ENCODE data around the gene DENND4A. TPM values are rescaled to one million over a fixed set of nuclear protein-coding genes. Genes with fewer than 3 reads are reported as not detected.

DENND4A gene
- total and polyA plus RNA-seq, 2 experiments from 2014 or later, result 5.6 to 10.9 TPM

DNA sequence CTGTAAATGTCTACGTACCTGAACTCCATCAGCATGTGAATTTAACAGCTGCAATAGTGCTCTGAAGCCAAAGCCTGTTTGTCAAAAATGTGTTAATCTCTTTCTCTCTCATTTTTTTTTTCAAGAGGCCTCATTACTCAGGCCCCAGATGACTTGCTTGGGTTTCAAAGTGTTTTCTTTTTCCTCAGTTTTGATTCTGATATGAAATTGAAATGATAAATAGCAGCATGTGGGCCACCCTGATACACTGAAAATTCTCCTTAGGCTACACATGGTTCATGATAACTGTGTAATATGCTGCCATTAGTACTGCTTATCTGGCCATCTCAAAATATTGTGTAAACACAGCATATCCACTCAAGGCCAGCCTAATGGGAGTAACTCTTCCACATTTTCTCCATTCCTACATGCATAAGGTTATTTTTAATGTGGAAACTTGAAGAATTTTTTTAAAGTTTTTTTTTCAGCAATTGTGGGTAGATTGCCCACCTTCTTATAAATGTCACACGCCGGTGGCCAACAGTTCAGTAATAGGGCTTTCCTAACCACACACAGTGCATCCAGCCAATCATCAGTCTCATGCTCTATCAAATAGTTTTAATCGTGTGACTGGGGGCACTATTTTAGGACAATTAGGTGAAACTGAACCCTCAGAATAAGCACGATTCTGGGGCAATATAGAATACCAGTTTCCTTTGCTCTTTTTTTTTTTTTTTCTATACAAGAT lies 13.1 kb upstream of the DENND4A start:
- H3K9me3 ChIP-seq (ENCODE audit: low read depth), result no peaks in the 10 kb centered on the region
- DNase-seq, result no peak

DNA sequence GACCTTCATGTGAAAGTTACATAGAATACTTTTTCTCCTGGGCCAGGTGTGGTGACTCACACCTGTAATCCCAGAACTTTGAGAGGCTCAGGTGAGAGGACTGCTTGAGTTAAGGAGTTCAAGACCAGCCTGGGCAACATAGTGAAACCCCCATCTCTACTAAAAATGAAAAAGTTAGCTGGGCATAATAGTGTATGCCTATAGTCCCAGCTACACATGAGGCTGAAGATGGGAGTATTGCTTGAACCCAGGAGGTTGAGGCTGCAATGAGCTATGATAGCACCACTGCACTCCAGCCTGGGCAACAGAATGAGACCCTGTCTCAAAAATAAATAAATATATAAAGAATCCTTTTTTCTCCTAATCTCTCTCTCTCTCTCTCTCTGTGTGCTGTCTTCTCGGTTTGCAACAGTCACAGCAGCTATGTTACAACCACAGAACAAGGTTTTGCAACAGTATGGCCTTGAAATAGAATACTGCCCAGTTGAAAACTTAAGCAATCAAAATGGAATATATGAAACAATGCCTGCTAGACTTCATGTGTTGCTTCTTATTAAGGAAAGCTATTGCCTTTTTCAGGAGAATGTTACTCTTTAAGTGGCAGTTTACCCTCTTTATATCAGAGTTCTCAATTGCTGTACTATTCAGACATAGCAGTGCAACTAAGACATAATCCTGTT lies 12.3 kb upstream of the DENND4A start:
- peak; percentile 61 for DNase-seq
- WGBS, 2 experiments (ENCODE audit: low coverage in 1 of 2, low lambda C conversion rate in 2 of 2, missing lambda C conversion rate in 2 of 2), result 53 to 94% methylated on average over 1 of the region's 1 CpG
- no peak overlapping the region for H2AFZ ChIP-seq

More for the DNA sequence above, 13.1 kb upstream of the DENND4A start:
- Histone ChIP-seq H3F3A (ENCODE audit: insufficient read depth) (no peaks in the 10 kb centered on the region), H3K36me3 (ENCODE audit: low read depth) (no peaks in the 10 kb centered on the region), H4K20me1 (ENCODE audit: insufficient read depth) (no peaks in the 10 kb centered on the region), H3K27me3 (replicated peaks; ENCODE audit: insufficient read depth) (no peaks in the 10 kb centered on the region), H3K79me2 (ENCODE audit: insufficient read depth) (no peaks in the 10 kb centered on the region), H3K9me2 (ENCODE audit: insufficient read depth) (no peaks in the 10 kb centered on the region), H3K27ac (no peak overlapping the region), H3K4me3 (no peak overlapping the region), H3K4me2 (ENCODE audit: unreplicated experiment) (no peak overlapping the region), H3K4me1 (ENCODE audit: insufficient read depth) (no peaks in the 10 kb centered on the region), H3K9ac (no peak overlapping the region), H2AFZ (no peak overlapping the region)
- WGBS, 2 experiments (ENCODE audit: low coverage in 1 of 2, low lambda C conversion rate in 2 of 2, missing lambda C conversion rate in 2 of 2), result 84 to 88% methylated on average over 5 of the region's 5 CpGs
- in situ Hi-C loops (cut with MboI), result no loop called here
- TF ChIP-seq EZH2 (IDR thresholded peaks at IDR 0.05; ENCODE audit: insufficient read depth, poor library complexity, severe bottlenecking) (no peak), EZH2phosphoT487 (IDR thresholded peaks at IDR 0.05; ENCODE audit: insufficient read depth, low read depth) (no peak)

DNA sequence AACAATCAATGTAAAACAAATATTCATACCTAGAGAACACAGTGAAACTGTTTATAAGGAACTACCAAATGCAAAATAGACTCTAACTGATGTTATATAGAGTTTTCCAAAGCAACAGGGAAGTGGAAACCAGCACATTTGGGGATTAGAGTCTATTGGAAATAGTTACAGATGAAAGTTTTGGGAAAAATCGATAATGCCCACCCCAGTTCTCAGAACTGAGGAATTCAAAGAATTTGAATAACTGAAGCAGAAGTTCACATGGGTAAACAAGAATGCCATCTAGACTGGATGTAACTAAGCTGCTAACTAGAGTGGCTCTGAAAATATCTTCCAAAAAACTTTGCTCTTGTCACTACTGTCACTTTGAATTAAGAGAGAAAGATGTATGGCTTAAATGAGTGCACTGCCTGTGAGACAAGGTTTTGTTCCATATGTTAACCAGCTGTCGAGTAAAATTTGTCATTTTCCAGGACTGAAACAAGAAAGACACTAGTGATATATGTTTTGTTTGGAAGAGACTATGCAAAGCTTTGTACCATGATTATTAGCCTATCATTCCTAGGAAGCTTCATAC lies 9.2 kb upstream of the DENND4A start:
- in situ Hi-C loops (cut with MboI), result no loop called here

More for the DNA sequence above, 12.3 kb upstream of the DENND4A start:
- H3K4me1 ChIP-seq (ENCODE audit: insufficient read depth), result no peaks in the 10 kb centered on the region
- H3K36me3 ChIP-seq (ENCODE audit: low read depth), result no peaks in the 10 kb centered on the region
- TF ChIP-seq EZH2phosphoT487 (IDR thresholded peaks at IDR 0.05; ENCODE audit: insufficient read depth, low read depth), result no peak
- no peak for TF ChIP-seq EZH2 (IDR thresholded peaks at IDR 0.05; ENCODE audit: insufficient read depth, poor library complexity, severe bottlenecking)
- H3K79me2 ChIP-seq (ENCODE audit: insufficient read depth), result no peaks in the 10 kb centered on the region
- no peaks in the 10 kb centered on the region for H3K9me2 ChIP-seq (ENCODE audit: insufficient read depth)
- H3K27me3 ChIP-seq (replicated peaks; ENCODE audit: insufficient read depth), result no peaks in the 10 kb centered on the region
- H3K27ac ChIP-seq, result no peak overlapping the region
- H3K4me3 ChIP-seq, result no peak overlapping the region
- in situ Hi-C loops (cut with MboI), result no loop called here
- H3F3A ChIP-seq (ENCODE audit: insufficient read depth), result no peaks in the 10 kb centered on the region
- H3K9ac ChIP-seq, result no peak overlapping the region
- no peaks in the 10 kb centered on the region for H3K9me3 ChIP-seq (ENCODE audit: low read depth)
- no peak overlapping the region for H3K4me2 ChIP-seq (ENCODE audit: unreplicated experiment)
- no peaks in the 10 kb centered on the region for H4K20me1 ChIP-seq (ENCODE audit: insufficient read depth)

DNA sequence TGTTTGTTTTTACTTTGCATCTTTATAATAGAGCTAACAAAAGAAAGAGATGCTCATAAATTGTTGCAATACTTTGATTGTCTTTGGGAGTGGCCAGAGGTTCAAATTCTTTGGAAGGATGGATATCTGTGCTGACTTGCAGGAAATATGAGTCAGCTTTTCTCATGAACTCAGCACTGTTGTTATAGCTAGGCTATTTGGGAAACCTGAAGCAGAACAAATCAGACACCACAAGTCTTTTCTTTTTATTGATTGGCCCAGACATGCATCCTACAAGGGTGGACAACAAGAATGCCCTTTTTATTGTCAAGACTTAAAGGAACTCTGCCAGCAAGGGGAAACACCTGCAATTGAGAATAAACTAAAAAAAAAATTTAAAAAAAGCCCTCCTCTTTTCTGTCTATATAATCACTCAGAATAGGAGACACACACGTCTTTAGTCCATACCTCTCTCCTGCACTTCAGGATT lies 4.6 kb upstream of the DENND4A start:
- H3K27me3 ChIP-seq (replicated peaks; ENCODE audit: insufficient read depth), result no peaks in the 10 kb centered on the region
- H3K9ac ChIP-seq, result 0 out of 2 replicates have a peak overlapping the region, but pooled peaks have one; percentile 22
- H3K4me2 ChIP-seq (ENCODE audit: unreplicated experiment), result peak overlapping the region; percentile 56
- no peak overlapping the region for H2AFZ ChIP-seq
- 90 to 92% methylated on average over 1 of the region's 1 CpG for WGBS, 2 experiments (ENCODE audit: low coverage in 1 of 2, low lambda C conversion rate in 2 of 2, missing lambda C conversion rate in 2 of 2)
- peaks cover 12% of the 10 kb centered on the region; the same call in 1 of the 2 replicates for H3F3A ChIP-seq (ENCODE audit: insufficient read depth)
- in situ Hi-C loops (cut with MboI), result no loop called here
- peak overlapping the region; percentile 38 for H3K27ac ChIP-seq
- peaks cover 12% of the 10 kb centered on the region for H3K4me1 ChIP-seq (ENCODE audit: insufficient read depth)
- H3K79me2 ChIP-seq (ENCODE audit: insufficient read depth), result peaks cover under 1% of the 10 kb centered on the region; the same call in 1 of the 2 replicates
- no peaks in the 10 kb centered on the region for H3K9me2 ChIP-seq (ENCODE audit: insufficient read depth)
- peak; percentile 81 for DNase-seq
- no peaks in the 10 kb centered on the region for H4K20me1 ChIP-seq (ENCODE audit: insufficient read depth)
- TF ChIP-seq EZH2 (IDR thresholded peaks at IDR 0.05; ENCODE audit: insufficient read depth, poor library complexity, severe bottlenecking) (no peak), EZH2phosphoT487 (IDR thresholded peaks at IDR 0.05; ENCODE audit: insufficient read depth, low read depth) (no peak)
- no peaks in the 10 kb centered on the region for H3K9me3 ChIP-seq (ENCODE audit: low read depth)
- H3K4me3 ChIP-seq, result no peak overlapping the region
- no peaks in the 10 kb centered on the region for H3K36me3 ChIP-seq (ENCODE audit: low read depth)

More for the DNA sequence above, 9.2 kb upstream of the DENND4A start:
- no peak overlapping the region for H3K27ac ChIP-seq
- H3K9ac ChIP-seq, result no peak overlapping the region
- H3K9me3 ChIP-seq (ENCODE audit: low read depth), result no peaks in the 10 kb centered on the region
- H3K27me3 ChIP-seq (replicated peaks; ENCODE audit: insufficient read depth), result no peaks in the 10 kb centered on the region
- H3F3A ChIP-seq (ENCODE audit: insufficient read depth), result peaks cover 8% of the 10 kb centered on the region; the same call in 1 of the 2 replicates
- H3K4me2 ChIP-seq (ENCODE audit: unreplicated experiment), result no peak overlapping the region
- DNase-seq, result no peak
- peaks cover 9% of the 10 kb centered on the region for H3K4me1 ChIP-seq (ENCODE audit: insufficient read depth)
- 0 out of 2 replicates have a peak overlapping the region, but pooled peaks have one; percentile 2 for H2AFZ ChIP-seq
- no peaks in the 10 kb centered on the region for H4K20me1 ChIP-seq (ENCODE audit: insufficient read depth)
- H3K36me3 ChIP-seq (ENCODE audit: low read depth), result no peaks in the 10 kb centered on the region
- no peaks in the 10 kb centered on the region for H3K79me2 ChIP-seq (ENCODE audit: insufficient read depth)
- no peak overlapping the region for H3K4me3 ChIP-seq
- no peaks in the 10 kb centered on the region for H3K9me2 ChIP-seq (ENCODE audit: insufficient read depth)
- WGBS, 2 experiments (ENCODE audit: low coverage in 1 of 2, low lambda C conversion rate in 2 of 2, missing lambda C conversion rate in 2 of 2), result 24 to 33% methylated on average over 2 of the region's 2 CpGs
- TF ChIP-seq EZH2 (IDR thresholded peaks at IDR 0.05; ENCODE audit: insufficient read depth, poor library complexity, severe bottlenecking) (no peak), EZH2phosphoT487 (IDR thresholded peaks at IDR 0.05; ENCODE audit: insufficient read depth, low read depth) (no peak)

Data from GM23248 (cell line).